Endothelial cell of hepatic sinusoid (primary cell): ENCODE measurements around the gene SLC25A14.

Experiments used
- in situ Hi-C: cut with HindIII; loops from 2 replicates; pipeline ENCODE4 v1.10.0; 2017; ENCODE audit warnings: low sequenced_read_pairs

SLC25A14 gene

GRCh38 chrX:130376077-130376476, 36.4 kb downstream of the SLC25A14 start:
- in situ Hi-C loops = no loop called here

DNA sequence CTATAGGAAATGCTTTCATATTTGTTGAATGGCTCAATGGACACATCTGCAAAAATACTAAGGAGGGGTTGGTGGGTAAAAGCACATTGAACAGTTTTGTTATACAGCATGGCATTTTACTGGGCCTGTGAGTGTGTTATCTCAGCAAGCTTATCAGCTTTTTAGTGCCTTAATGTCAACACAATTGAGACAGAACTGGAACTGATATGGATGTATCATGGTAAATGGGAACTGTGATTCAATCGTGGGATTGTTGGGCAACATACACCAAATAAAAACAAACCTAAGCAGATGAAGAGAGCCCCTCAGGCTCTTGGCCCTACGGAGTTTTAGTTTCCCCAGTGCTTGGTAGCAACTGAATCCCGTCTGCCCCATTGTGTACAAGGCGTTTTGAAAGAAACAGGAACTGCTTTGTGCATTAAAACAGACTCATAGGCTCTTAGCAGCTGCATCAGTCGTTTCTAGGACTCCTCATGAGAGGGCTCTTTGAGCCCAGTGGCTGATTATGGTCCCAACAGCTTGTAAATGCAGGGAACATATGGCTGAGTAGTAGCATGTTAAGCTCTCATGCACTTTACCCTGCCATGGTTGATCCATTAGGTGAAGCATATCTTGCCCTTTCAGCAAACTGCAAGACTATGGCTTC, 38.4 kb downstream of the SLC25A14 start:
- in situ Hi-C loops = no loop called here

DNA sequence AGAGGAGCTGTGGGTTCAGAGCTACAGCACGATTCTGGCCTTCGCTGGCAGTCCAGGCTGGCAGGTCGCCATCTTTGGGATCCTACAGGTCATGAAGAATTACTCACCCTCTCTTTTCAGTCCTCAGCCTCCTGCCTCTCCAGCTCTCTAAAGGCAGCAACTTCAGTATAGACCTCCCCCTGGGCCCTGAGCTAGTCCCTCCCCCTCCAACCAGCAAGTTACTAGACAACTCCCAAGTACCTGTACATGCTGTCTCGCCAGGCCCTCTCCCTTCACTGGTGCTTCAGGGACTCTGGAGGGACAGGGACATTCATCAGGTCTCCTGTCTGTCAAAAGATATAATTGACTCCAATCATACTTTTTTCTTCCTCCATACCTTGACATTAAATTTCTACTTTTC, 45.8 kb downstream of the SLC25A14 start, which contains the start of gene GPR119:
Gene GPR119 (minus strand): TSS at position 155 of the 400 bp plus-strand sequence. CDS start 227 bp downstream, outside the sequence.
- in situ Hi-C loops = loop anchor here (10.0 kb wide), 1 partner anchor 519 kb away; the partner anchor contains the start of gene ENOX2

DNA sequence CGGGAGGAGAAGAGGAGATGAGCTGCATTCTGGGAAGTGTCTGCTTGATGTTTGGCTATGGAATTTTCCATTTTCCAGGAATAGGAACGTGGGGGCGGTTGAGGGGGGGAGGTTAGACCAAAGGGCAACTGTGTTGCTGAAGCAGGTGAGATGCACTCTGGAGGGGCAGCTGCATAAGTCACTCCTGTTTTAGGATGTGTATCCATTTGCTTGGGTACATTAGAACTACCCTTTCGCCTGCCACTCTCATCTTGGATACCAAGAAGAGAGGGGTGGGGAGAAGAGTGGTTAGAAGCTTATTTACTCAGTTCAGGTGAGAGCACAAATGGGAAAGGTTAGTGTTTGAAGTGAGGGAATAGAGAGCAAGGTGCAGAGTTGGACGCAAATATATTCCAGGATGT, 46.7 kb downstream of the SLC25A14 start:
- in situ Hi-C loops = loop anchor here (10.0 kb wide), 1 partner anchor 518 kb away; the partner anchor contains the start of gene ENOX2

DNA sequence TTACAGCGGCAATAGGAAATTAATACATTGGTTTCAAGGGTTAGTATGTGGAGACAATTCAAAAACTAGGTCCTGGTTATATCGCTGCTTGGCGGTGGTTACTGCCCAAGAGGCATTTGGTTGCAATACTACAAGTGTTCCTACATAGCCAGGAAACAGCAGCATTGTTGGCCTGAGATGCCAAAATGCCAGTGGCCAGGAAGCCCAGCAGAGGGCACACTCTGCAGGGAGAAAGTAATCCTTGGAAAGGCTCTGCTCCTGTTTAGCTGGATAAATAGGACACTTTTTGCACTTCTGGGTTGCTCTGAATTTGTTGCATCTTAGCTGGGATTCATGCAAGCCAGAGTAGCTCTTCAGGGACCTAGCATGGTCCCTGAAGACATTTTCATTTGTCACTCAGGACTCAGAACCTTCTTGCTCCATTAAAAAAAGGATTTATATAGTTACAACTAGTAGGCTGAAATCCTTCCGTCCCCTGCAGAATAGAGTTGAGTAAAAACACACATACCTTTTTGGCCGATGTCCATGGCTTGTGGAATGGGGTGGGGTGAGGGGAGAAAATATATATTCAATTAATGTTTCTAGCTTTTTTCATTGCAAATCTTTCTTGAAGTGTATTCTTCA, 53.8 kb downstream of the SLC25A14 start:
- in situ Hi-C loops = no loop called here

GRCh38 chrX:130395341-130395740, 55.6 kb downstream of the SLC25A14 start:
- in situ Hi-C loops = no loop called here

DNA sequence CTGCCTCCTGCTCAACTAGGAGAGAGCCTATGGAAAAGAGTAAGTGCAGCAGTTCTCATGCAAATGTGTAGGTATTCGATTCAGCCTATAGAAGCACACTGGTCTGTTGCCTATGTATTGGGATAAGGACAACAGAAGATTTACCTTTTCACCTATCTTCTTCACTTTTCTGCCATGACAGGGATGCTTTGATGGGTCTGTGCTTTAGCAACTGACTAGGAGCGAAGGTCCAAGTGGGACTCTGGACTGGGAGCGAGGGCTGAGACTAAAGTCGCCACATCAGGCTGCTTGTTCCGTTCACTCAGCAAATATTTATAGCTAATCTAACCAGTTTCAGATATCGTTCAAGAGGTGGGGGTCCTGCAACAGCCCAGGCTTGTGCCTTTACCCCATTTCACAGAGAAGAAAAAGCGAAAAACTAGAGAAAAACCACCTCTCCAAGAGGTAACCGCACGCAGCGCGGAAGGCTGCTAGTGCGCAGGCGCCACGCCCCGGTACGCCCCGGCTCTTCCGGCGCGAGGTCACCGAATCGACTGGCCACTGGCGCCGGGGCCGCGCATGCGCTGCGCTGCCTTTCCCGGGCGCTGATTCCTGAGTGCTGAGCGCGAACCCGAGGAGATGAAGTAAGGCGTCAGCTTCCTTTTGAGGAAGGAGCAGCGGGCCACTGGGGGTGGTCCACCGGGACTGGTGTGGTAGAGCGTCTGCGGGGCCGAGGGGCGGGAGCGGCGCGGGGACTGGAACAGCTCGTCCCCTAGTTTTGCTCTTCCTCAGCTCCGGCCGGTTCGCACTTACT, 61.9 kb downstream of the SLC25A14 start, which contains the start of gene RBMX2:
Gene RBMX2 (plus strand): TSS at position 573 of the 793 bp plus-strand sequence. CDS start 46 bp downstream, at position 619.
- in situ Hi-C loops = no loop called here

- in situ Hi-C loops = no loop called here
Observed at GRCh38 chrX:130402208-130402684, 62.5 kb downstream of the SLC25A14 start.

GRCh38 chrX:130413415-130413814, 73.7 kb downstream of the SLC25A14 start:
- in situ Hi-C loops = no loop called here

GRCh38 chrX:130414800-130415199, 75.1 kb downstream of the SLC25A14 start:
- in situ Hi-C loops = no loop called here

- in situ Hi-C loops = no loop called here
Observed at GRCh38 chrX:130415201-130415600, 75.5 kb downstream of the SLC25A14 start.

- in situ Hi-C loops = no loop called here
Observed at GRCh38 chrX:130416785-130417184, 77.1 kb downstream of the SLC25A14 start.

DNA sequence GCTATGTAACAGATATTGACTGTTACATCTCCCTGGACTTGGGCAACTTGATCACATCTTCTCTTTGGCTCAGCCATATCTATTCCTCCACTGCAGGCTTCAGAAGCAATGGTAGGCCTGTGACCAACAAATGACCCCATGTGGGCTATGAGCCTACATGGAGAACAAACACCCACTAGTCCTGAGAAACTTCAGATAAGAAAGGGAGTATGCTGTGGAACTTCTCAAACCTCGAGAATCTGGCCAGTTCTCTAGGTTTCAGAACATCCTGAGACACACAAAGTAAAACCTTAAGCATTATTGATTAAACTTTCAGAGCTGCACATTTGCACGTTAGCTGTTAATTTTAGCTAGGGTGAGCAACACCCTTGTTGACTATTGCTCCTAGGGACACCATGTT, 78.3 kb downstream of the SLC25A14 start:
- in situ Hi-C loops = no loop called here

GRCh38 chrX:130418740-130419139, 79.0 kb downstream of the SLC25A14 start:
- in situ Hi-C loops = no loop called here

- in situ Hi-C loops = no loop called here
Observed at GRCh38 chrX:130419263-130419662, 79.5 kb downstream of the SLC25A14 start.
